Loucy (cell line): ENCODE measurements around the gene PHRF1.

Source experiments
- CTCF ChIP-seq: fragments of 200-600 bp; sonication (generic); conservative IDR thresholded peaks from 2 replicates; pipeline ENCODE4 v1.5.1; 2014; ENCODE audit warnings: mild to moderate bottlenecking, antibody characterized with exemption, low read length
- EZH2phosphoT487 ChIP-seq: fragments of 200-600 bp; IDR thresholded peaks from 2 replicates; pipeline ENCODE4 v1.6.1; 2018; ENCODE audit warnings: antibody characterized with exemption, mild to moderate bottlenecking, moderate library complexity, borderline replicate concordance

GRCh38 chr11:568306-569157, 7.7 kb upstream of the PHRF1 start:
- no peak for TF ChIP-seq CTCF
- no peak for TF ChIP-seq EZH2phosphoT487
